Stomach (tissue), 9 donors: ENCODE measurements around the gene HSPA4L. TPM values are rescaled to one million over a fixed set of nuclear protein-coding genes. Genes with fewer than 3 reads are reported as not detected.

Experiments
- DNase-seq, 2 donors: peaks; one replicate each; pipeline versions ENCODE4 v3.0.0 to v3.0.0-alpha.2; 2013 to 2019
- H3K27ac ChIP-seq, 5 donors: fragments of 200-600 bp in 4 of 5; sonication (generic) in 4 of 5; one replicate each; pipeline ENCODE4 v1.5.1; 2013 to 2019; ENCODE audit warnings: mild to moderate bottlenecking in 1 of 5, moderate library complexity in 1 of 5
- H3K27me3 ChIP-seq, 3 donors: fragments of 200-600 bp; sonication (generic); one replicate each; pipeline ENCODE4 v1.5.1; 2017 to 2019; ENCODE audit warnings: mixed run types in 1 of 3
- H3K36me3 ChIP-seq, 4 donors: fragments of 200-600 bp; sonication (generic); 1 replicate in 3 of 4; 2 replicates in 1 of 4; pipeline ENCODE4 v1.5.1; 2016 to 2019
- H3K4me1 ChIP-seq, 4 donors: fragments of 200-600 bp; sonication (generic); one replicate each; pipeline ENCODE4 v1.5.1; 2016 to 2019
- H3K4me3 ChIP-seq, 4 donors: fragments of 200-600 bp; sonication (generic) in 3 of 4; one replicate each; pipeline ENCODE4 v1.5.1; 2016 to 2019; ENCODE audit warnings: mild to moderate bottlenecking in 1 of 4
- H3K9me3 ChIP-seq, 4 donors: fragments of 200-600 bp; sonication (generic); one replicate each; pipeline ENCODE4 v1.5.1; 2016 to 2019
- CTCF ChIP-seq, 7 experiments: fragments of 450-650 bp in 4 of 7; fragments of 200-600 bp in 3 of 7; sonication (generic) in 3 of 7; IDR thresholded peaks; one replicate each; pipeline ENCODE4 v1.5.1; 2016 to 2019; ENCODE audit warnings: antibody characterized with exemption in 7 of 7, control low read depth in 2 of 7, mild to moderate bottlenecking in 1 of 7
- EP300 ChIP-seq: sonication (generic); formaldehyde crosslinking; IDR thresholded peaks from one replicate; pipeline ENCODE4 v1.6.1; 2017; ENCODE audit warnings: antibody characterized with exemption
- POLR2A ChIP-seq, 4 donors: fragments of 450-650 bp; IDR thresholded peaks; one replicate each; pipeline ENCODE4 v1.6.1; 2016; ENCODE audit warnings: antibody characterized with exemption in 4 of 4, control low read depth in 2 of 4, mild to moderate bottlenecking in 1 of 4, moderate library complexity in 1 of 4
- POLR2AphosphoS5 ChIP-seq, 3 donors: sonication (generic); formaldehyde crosslinking; IDR thresholded peaks; one replicate each; pipeline ENCODE4 v1.6.1; 2016; ENCODE audit warnings: antibody characterized with exemption in 3 of 3
- WGBS, 5 donors: extraction: QIAGEN DNeasy Blood & Tissue Kit in 3 of 5; methylation state at CpG; one replicate each; pipeline versions ENCODE4 v1.1.5 to v1.1.7; 2013 to 2018; 5-methylcytosine and 5-hydroxymethylcytosine counted together
- intact Hi-C: fragments of 100-400 bp; cut with DNase I; formaldehyde crosslinking; loops from one replicate; pipeline ENCODE4 v1.15.1; 2023; ENCODE audit warnings: low total_unique reads
- polyA plus RNA-seq, 3 donors: library from polyadenylated mRNA; stranded (reverse); fragments of 200-250 nt; gene quantifications; one replicate each; pipeline ENCODE4 v1.2.3, GENCODE V29; 2013
- total RNA-seq, 5 donors: library from RNA; depleted of rRNA; stranded (reverse); fragments of >200 nt; gene quantifications; one replicate each; pipeline versions ENCODE4 v1.1.0 to v1.2.3, GENCODE V29; 2014 to 2016
- donor health status: healthy with polysubstance abuse.
- donor health status: Bipolar disorder and iron deficiency.
- donor health status: healthy.

The HSPA4L gene
- total and polyA plus RNA-seq, 8 donors, result 0.56 to 17.0 (median 2.9) TPM

GRCh38 chr4:127759228-127759820 is 22.8 kb upstream of the HSPA4L start:
- no peak overlapping the region for H3K27ac ChIP-seq
- no peaks in the 10 kb centered on the region for H3K36me3 ChIP-seq
- no peak for DNase-seq
- intact Hi-C loops, result no loop called here
- no peak overlapping the region for H3K4me3 ChIP-seq
- no peaks in the 10 kb centered on the region for H3K27me3 ChIP-seq
- 70 to 78% (median 72%) methylated on average over 2 of the region's 2 CpGs for WGBS, 5 donors
- H3K4me1 ChIP-seq, result no peaks in the 10 kb centered on the region
- H3K9me3 ChIP-seq, result no peaks in the 10 kb centered on the region
- TF ChIP-seq CTCF (IDR thresholded peaks at IDR 0.05) (no peak), POLR2A (IDR thresholded peaks at IDR 0.05) (no peak), POLR2AphosphoS5 (IDR thresholded peaks at IDR 0.05) (no peak), EP300 (no peak)

GRCh38 chr4:127759893-127760292 is 22.2 kb upstream of the HSPA4L start:
- Histone ChIP-seq H3K36me3 (no peaks in the 10 kb centered on the region), H3K4me1 (no peaks in the 10 kb centered on the region), H3K27me3 (no peaks in the 10 kb centered on the region), H3K4me3 (no peak overlapping the region), H3K27ac (no peak overlapping the region), H3K9me3 (no peaks in the 10 kb centered on the region)
- WGBS, 5 donors, result 36 to 54% (median 40%) methylated on average over 3 of the region's 3 CpGs
- intact Hi-C loops, result no loop called here
- DNase-seq, result no peak
- TF ChIP-seq CTCF (IDR thresholded peaks at IDR 0.05), result no peak
- no peak for TF ChIP-seq EP300
- no peak for TF ChIP-seq POLR2A (IDR thresholded peaks at IDR 0.05)
- no peak for TF ChIP-seq POLR2AphosphoS5 (IDR thresholded peaks at IDR 0.05)

GRCh38 chr4:127771535-127772275 is 10.4 kb upstream of the HSPA4L start:
- intact Hi-C loops, result no loop called here
- H3K4me1 ChIP-seq, result no peaks in the 10 kb centered on the region
- 36 to 52% (median 45%) methylated on average over 4 of the region's 4 CpGs for WGBS, 5 donors
- TF ChIP-seq CTCF (IDR thresholded peaks at IDR 0.05), result no peak
- no peak for TF ChIP-seq POLR2AphosphoS5 (IDR thresholded peaks at IDR 0.05)
- no peak for TF ChIP-seq EP300
- no peak for TF ChIP-seq POLR2A (IDR thresholded peaks at IDR 0.05)
- no peaks in the 10 kb centered on the region for H3K9me3 ChIP-seq
- H3K27ac ChIP-seq, result no peak overlapping the region
- H3K27me3 ChIP-seq, result no peaks in the 10 kb centered on the region
- no peaks in the 10 kb centered on the region for H3K36me3 ChIP-seq
- peak in 1 of 2 donors; percentile 10 for DNase-seq
- no peak overlapping the region for H3K4me3 ChIP-seq

GRCh38 chr4:127772769-127773671 is 9.1 kb upstream of the HSPA4L start:
- intact Hi-C loops, result no loop called here
- DNase-seq, result no peak
- H3K27me3 ChIP-seq, result no peaks in the 10 kb centered on the region
- H3K4me1 ChIP-seq, result no peaks in the 10 kb centered on the region
- H3K4me3 ChIP-seq, result no peak overlapping the region
- H3K36me3 ChIP-seq, result no peaks in the 10 kb centered on the region
- no peak for TF ChIP-seq POLR2AphosphoS5 (IDR thresholded peaks at IDR 0.05)
- no peak for TF ChIP-seq EP300
- TF ChIP-seq POLR2A (IDR thresholded peaks at IDR 0.05), result no peak
- no peak for TF ChIP-seq CTCF (IDR thresholded peaks at IDR 0.05)
- WGBS, 5 donors, result 85 to 91% (median 86%) methylated on average over 10 of the region's 10 CpGs
- no peak overlapping the region for H3K27ac ChIP-seq
- H3K9me3 ChIP-seq, result no peaks in the 10 kb centered on the region
